Left forelimb (tissue), 1 donor: ENCODE results near the gene PGC.

ENCODE experiments used
- DNase-seq: peaks from one replicate; pipeline ENCODE4 v3.0.0-alpha.2; 2018; ENCODE audit warnings: low spot score

The PGC gene

GRCh38 chr6:41697861-41698781, 49.1 kb downstream of the PGC start:
- no peak for DNase-seq

- DNase-seq = no peak
Measured at GRCh38 chr6:41696788-41697187, 50.4 kb downstream of the PGC start.

- DNase-seq = no peak
Measured at GRCh38 chr6:41695825-41696224, 51.4 kb downstream of the PGC start.

- no peak for DNase-seq
Measured at GRCh38 chr6:41694815-41695526, 52.2 kb downstream of the PGC start.

GRCh38 chr6:41693281-41694240, 53.6 kb downstream of the PGC start:
- no peak for DNase-seq

GRCh38 chr6:41692730-41693129, 54.5 kb downstream of the PGC start:
- DNase-seq = no peak

- DNase-seq = no peak
Measured at GRCh38 chr6:41692080-41692675, 55.0 kb downstream of the PGC start.

GRCh38 chr6:41691426-41692079, 55.6 kb downstream of the PGC start:
- no peak for DNase-seq

- no peak for DNase-seq
Measured at GRCh38 chr6:41690541-41691330, 56.5 kb downstream of the PGC start.

GRCh38 chr6:41689171-41690008, 57.8 kb downstream of the PGC start:
- no peak for DNase-seq

GRCh38 chr6:41688256-41688965, 58.8 kb downstream of the PGC start:
- no peak for DNase-seq

- DNase-seq = no peak
Measured at GRCh38 chr6:41687501-41688175, 59.6 kb downstream of the PGC start.
